Smooth muscle cell of the pulmonary artery (primary cell): ENCODE data around the gene ZBTB22. TPM values are rescaled to one million over a fixed set of nuclear protein-coding genes. Genes with fewer than 3 reads are reported as not detected.

Source experiments
- total RNA-seq: library from RNA; depleted of rRNA; stranded (reverse); fragments of >200 nt; gene quantifications from 2 replicates; pipeline ENCODE4 v1.2.3, GENCODE V29; 2014

ZBTB22 gene, protein sequence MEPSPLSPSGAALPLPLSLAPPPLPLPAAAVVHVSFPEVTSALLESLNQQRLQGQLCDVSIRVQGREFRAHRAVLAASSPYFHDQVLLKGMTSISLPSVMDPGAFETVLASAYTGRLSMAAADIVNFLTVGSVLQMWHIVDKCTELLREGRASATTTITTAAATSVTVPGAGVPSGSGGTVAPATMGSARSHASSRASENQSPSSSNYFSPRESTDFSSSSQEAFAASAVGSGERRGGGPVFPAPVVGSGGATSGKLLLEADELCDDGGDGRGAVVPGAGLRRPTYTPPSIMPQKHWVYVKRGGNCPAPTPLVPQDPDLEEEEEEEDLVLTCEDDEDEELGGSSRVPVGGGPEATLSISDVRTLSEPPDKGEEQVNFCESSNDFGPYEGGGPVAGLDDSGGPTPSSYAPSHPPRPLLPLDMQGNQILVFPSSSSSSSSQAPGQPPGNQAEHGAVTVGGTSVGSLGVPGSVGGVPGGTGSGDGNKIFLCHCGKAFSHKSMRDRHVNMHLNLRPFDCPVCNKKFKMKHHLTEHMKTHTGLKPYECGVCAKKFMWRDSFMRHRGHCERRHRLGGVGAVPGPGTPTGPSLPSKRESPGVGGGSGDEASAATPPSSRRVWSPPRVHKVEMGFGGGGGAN
- total RNA-seq = 28.3 and 28.5 TPM in 2 replicates

DNA sequence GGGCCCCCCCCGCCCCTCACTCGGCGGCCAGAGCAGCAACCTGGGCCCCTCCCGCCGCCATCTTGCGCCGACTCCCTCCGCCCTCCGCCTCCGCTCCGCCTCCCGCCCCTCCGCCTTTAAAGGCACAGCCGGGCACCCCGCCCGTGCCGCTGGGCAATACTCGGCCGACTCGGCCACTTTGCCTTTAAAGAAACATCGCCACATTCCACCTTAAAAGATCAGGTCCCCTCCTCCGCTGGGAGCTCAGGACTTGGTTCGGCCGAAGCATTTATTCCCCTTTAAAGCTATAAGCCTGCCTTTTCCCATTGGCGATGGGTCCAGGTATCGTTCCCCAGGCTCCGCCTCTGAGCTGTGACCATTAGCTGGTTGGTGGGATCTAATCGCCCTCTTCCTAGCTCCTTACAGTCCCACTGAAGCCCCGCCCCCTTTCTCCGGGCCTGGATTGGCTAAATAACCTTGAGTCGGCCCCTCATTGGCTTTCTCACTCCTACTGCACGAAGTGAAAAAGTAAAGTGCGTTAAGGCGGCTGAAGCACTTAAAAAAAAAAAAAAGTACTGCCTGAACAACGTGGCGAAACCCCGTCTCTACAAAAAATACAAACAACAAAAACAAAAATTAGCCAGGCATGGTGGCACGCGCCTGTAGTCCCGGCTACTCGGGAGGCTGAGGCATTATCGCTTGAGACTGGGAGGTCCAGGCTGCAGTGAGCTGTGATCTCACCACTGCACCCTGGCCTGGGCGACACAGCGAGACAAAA is at the start of gene ZBTB22:
Gene ZBTB22, minus strand, starts transcription at position 76 of the 757 bp plus-strand sequence. CDS start 828 bp downstream, outside the sequence.

DNA sequence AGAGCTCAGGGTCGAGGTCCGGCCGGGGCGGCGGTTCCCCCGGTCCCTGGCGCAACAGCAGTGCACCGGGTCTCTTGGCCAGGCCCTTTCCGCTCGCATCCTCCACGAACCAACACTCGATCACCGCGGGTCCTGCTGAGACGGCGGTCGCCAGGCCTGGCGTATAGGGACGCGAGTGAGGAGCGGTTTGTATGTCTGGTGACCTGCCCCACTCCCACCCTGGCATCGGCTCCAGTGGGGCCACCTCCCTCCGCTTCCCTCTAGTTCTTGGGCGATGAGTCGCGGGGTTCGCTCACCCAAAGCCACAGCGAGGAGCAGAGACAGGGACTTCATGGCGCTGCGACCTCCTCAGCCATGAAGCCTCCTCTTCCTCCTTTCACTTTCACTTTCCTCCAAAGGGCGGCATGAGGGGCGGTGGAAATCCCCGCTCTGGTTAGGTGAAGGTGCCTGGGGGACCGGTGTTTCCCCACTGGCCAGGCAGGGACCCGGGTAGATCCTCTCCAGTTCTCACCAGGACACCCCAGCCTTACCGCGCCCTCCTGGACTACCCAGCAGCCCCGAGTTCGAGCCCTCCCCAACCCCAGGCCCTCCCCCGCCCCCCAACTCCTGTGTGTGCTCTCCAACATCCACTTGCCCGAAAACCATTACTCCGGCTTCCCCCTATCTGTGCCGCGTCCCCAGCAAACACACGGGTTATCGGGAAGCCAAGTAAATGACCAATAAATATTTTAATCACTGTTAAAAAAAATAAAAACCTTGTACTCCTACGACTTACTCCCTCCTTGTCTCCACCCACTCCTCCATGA is 3.6 kb downstream of the ZBTB22 start, which contains the start of gene TAPBP:
Gene TAPBP, minus strand, starts transcription at position 370 of the 806 bp plus-strand sequence. Its CDS starts 37 bp downstream, at position 333.

GRCh38 chr6:33298773-33299236 is 18.7 kb downstream of the ZBTB22 start, which contains the start of gene RGL2:
TSS of gene RGL2 (minus strand) at chr6:33298942. CDS start at chr6:33298610, 332 bp downstream.

DNA sequence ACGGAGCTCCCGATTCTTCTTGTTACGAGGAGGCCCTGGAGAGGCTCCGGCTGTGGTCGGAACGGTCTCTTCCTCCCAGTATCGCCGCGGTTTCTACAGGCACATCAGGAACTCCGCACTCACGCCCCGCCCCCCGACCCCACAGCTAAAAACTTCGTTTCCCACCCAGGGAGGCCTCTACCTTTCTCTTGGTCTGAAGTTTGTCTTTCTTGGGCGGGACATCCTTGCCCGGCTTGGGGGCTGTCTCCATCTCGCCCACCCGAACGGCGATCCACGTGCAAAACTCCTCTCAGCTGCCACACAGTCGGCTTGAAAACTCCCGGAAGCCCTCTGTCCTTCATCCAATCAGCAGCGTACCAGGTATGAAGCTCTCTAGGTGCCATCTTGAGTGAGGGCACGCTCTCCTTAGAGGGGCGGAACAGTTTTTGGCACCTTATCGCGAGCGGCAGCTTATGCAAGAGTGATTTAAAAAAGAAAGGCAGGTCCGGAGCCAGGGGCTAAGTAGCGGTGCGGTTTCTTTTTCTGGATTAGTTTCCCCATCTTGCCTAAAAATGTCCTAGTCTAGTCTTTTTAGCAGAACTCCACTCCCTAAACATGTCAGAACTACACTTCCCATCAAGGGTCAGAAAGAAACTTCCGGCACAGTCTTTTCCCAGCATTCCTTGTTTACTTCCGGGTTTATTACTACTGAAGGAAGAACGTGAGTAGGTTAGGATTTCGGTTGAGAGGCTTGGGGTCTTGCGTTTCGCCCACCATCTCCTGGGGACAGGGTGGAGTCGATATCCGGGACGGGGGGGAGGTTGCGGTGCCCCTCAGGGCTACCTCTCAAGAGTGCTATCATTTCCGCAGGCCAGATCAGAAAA is 28.4 kb downstream of the ZBTB22 start, which contains the start of the genes PFDN6 and WDR46:
Gene PFDN6, plus strand, starts transcription at position 681 of the 863 bp plus-strand sequence. CDS start 256 bp downstream, outside the sequence.
Gene WDR46, minus strand, starts transcription at position 319 of the 863 bp plus-strand sequence. Its CDS starts 69 bp downstream, at position 250.

GRCh38 chr6:33276864-33277662 is 40.5 kb downstream of the ZBTB22 start, which contains the start of gene B3GALT4:
TSS of gene B3GALT4 (plus strand) at chr6:33277123. CDS start at chr6:33277420, 297 bp downstream.

GRCh38 chr6:33271468-33272274 is 45.9 kb downstream of the ZBTB22 start, which contains the start of the genes RPS18 and VPS52:
TSS of gene RPS18 (plus strand) at chr6:33272075. CDS start at chr6:33272120, 45 bp downstream.
TSS of gene VPS52 (minus strand) at chr6:33271876. CDS start at chr6:33271675, 201 bp downstream.

Other genes with a start within 250 kb of the ZBTB22 start
- gene HLA-DPA1, start 244.1 kb downstream of the ZBTB22 start, total RNA-seq = 0.17 and 3.8 TPM in 2 replicates
- gene HLA-DPB1, start 241.8 kb downstream of the ZBTB22 start, total RNA-seq = 2.8 and 19.5 TPM in 2 replicates
- gene COL11A2, start 125.3 kb downstream of the ZBTB22 start, total RNA-seq = 0.13 and 0.83 TPM in 2 replicates
- 32.2 and 34.4 TPM in 2 replicates for gene RXRB, start 117.1 kb downstream of the ZBTB22 start, total RNA-seq
- 158 and 190 TPM in 2 replicates for gene SLC39A7, start 116.9 kb downstream of the ZBTB22 start, total RNA-seq
- 4.2 and 5.4 TPM in 2 replicates for gene HSD17B8, start 113.1 kb downstream of the ZBTB22 start, total RNA-seq
- 33.2 and 33.3 TPM in 2 replicates for gene RING1, start 109.2 kb downstream of the ZBTB22 start, total RNA-seq
- 40.2 and 44.2 TPM in 2 replicates for gene VPS52, start 45.9 kb downstream of the ZBTB22 start, total RNA-seq
- 1,733 and 1,914 TPM in 2 replicates for gene RPS18, start 45.7 kb downstream of the ZBTB22 start, total RNA-seq
- 4.9 and 7.6 TPM in 2 replicates for gene B3GALT4, start 40.6 kb downstream of the ZBTB22 start, total RNA-seq
- 44.7 and 54.2 TPM in 2 replicates for gene WDR46, start 28.5 kb downstream of the ZBTB22 start, total RNA-seq
- gene PFDN6, start 28.1 kb downstream of the ZBTB22 start, total RNA-seq = 20.1 and 25.2 TPM in 2 replicates
- gene RGL2, start 18.8 kb downstream of the ZBTB22 start, total RNA-seq = 27.0 and 46.3 TPM in 2 replicates
- 91.0 and 112 TPM in 2 replicates for gene TAPBP, start 3.7 kb downstream of the ZBTB22 start, total RNA-seq
- gene DAXX, start 5.2 kb upstream of the ZBTB22 start, total RNA-seq = 32.6 and 46.1 TPM in 2 replicates
- gene KIFC1, start 74.1 kb upstream of the ZBTB22 start, total RNA-seq = 2.1 and 5.0 TPM in 2 replicates
- 25.1 and 30.0 TPM in 2 replicates for gene PHF1, start 93.3 kb upstream of the ZBTB22 start, total RNA-seq
- gene CUTA, start 100.4 kb upstream of the ZBTB22 start, total RNA-seq = 102 and 104 TPM in 2 replicates
- 10.5 and 16.1 TPM in 2 replicates for gene SYNGAP1, start 102.3 kb upstream of the ZBTB22 start, total RNA-seq
- 4.9 and 6.5 TPM in 2 replicates for gene ZBTB9, start 136.8 kb upstream of the ZBTB22 start, total RNA-seq